Glutamatergic neuron (in vitro differentiated cells): ENCODE results near the gene TFAP2B. TPM values are rescaled to one million over a fixed set of nuclear protein-coding genes. Genes with fewer than 3 reads are reported as not detected.

Experiments
- DNase-seq: peaks from one replicate; pipeline ENCODE4 v3.0.0; 2022
- H3K27ac Mint-ChIP-seq: one replicate; pipeline ENCODE4 v1.8.0; 2020; ENCODE audit warnings: mild to moderate bottlenecking, mixed read lengths, inconsistent platforms; ENCODE audit not compliant: unreplicated experiment
- H3K27me3 Mint-ChIP-seq: one replicate; pipeline ENCODE4 v1.8.0; 2020; ENCODE audit warnings: mild to moderate bottlenecking, moderate library complexity, mixed read lengths, inconsistent platforms; ENCODE audit not compliant: unreplicated experiment
- H3K36me3 Mint-ChIP-seq: one replicate; pipeline ENCODE4 v1.8.0; 2020; ENCODE audit warnings: mild to moderate bottlenecking, mixed read lengths, inconsistent platforms; ENCODE audit not compliant: unreplicated experiment
- H3K4me1 Mint-ChIP-seq: one replicate; pipeline ENCODE4 v1.8.0; 2020; ENCODE audit warnings: mild to moderate bottlenecking, low read depth, mixed read lengths, inconsistent platforms; ENCODE audit not compliant: unreplicated experiment
- H3K4me3 Mint-ChIP-seq: one replicate; pipeline ENCODE4 v1.8.0; 2020; ENCODE audit warnings: mild to moderate bottlenecking, mixed read lengths, inconsistent platforms; ENCODE audit not compliant: unreplicated experiment
- H3K9me3 Mint-ChIP-seq: one replicate; pipeline ENCODE4 v1.8.0; 2020; ENCODE audit warnings: mild to moderate bottlenecking, moderate library complexity, mixed read lengths, inconsistent platforms; ENCODE audit not compliant: unreplicated experiment
- CTCF ChIP-seq: fragments of 200-600 bp; sonication (generic); IDR thresholded peaks from one replicate; pipeline ENCODE4 v1.5.0; 2021; ENCODE audit not compliant: partially characterized antibody, unreplicated experiment
- total RNA-seq: library from RNA; stranded (reverse); fragmentation: NEBNext Ultra II Directional; extraction: Animal tissue kit (Norgen Biotek cat#: 25700); gene quantifications from one replicate; pipeline ENCODE4 v1.2.1, GENCODE V29; 2021; ENCODE audit not compliant: unreplicated experiment

Gene TFAP2B
- total RNA-seq, 1 donor from 2014 or later: not detected

GRCh38 chr6:50792771-50793170 lies 25.9 kb upstream of the TFAP2B start:
- no peak overlapping the region for H3K27ac Mint-ChIP-seq
- no peak for TF ChIP-seq CTCF
- H3K4me1 Mint-ChIP-seq: no peaks in the 10 kb centered on the region
- no peaks in the 10 kb centered on the region for H3K27me3 Mint-ChIP-seq
- no peak for DNase-seq
- H3K4me3 Mint-ChIP-seq: no peak overlapping the region
- no peaks in the 10 kb centered on the region for H3K36me3 Mint-ChIP-seq
- no peaks in the 10 kb centered on the region for H3K9me3 Mint-ChIP-seq

GRCh38 chr6:50795574-50795973 lies 23.1 kb upstream of the TFAP2B start:
- Mint-ChIP-seq H3K4me3 (no peak overlapping the region), H3K27ac (no peak overlapping the region), H3K9me3 (no peaks in the 10 kb centered on the region), H3K27me3 (no peaks in the 10 kb centered on the region), H3K36me3 (no peaks in the 10 kb centered on the region), H3K4me1 (no peaks in the 10 kb centered on the region)
- no peak for TF ChIP-seq CTCF
- DNase-seq: no peak

DNA sequence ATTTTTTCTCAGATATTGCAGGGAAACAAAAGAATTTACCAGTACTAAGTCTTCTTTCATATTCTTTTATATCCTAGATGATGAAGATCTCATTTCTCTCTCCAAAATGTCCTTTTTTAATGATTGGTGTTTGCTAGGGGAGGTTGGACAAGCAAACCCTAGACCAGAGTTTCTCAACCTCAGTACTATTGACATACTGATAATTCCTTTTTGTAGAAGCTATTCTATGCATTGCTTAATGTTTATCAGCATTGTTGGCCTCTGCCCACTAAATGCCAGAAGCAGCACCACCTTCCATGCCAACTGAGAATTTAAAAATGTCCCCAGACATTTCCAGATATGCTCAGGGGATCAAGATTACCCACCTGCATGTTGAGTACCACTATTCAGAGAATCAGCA lies 14.4 kb upstream of the TFAP2B start:
- Mint-ChIP-seq H3K9me3 (no peaks in the 10 kb centered on the region), H3K36me3 (no peaks in the 10 kb centered on the region), H3K4me1 (no peaks in the 10 kb centered on the region)

GRCh38 chr6:50807035-50807434 lies 11.6 kb upstream of the TFAP2B start:
- H3K4me3 Mint-ChIP-seq: no peak overlapping the region
- peaks cover 3% of the 10 kb centered on the region for H3K9me3 Mint-ChIP-seq
- no peaks in the 10 kb centered on the region for H3K36me3 Mint-ChIP-seq
- H3K4me1 Mint-ChIP-seq: no peaks in the 10 kb centered on the region
- TF ChIP-seq CTCF: no peak
- H3K27ac Mint-ChIP-seq: no peak overlapping the region
- H3K27me3 Mint-ChIP-seq: no peaks in the 10 kb centered on the region
- DNase-seq: no peak

More for the DNA sequence above, 14.4 kb upstream of the TFAP2B start:
- Mint-ChIP-seq H3K27ac (no peak overlapping the region), H3K27me3 (no peaks in the 10 kb centered on the region), H3K4me3 (no peak overlapping the region)
- no peak for DNase-seq
- no peak for TF ChIP-seq CTCF

GRCh38 chr6:50815436-50816114 lies 3.1 kb upstream of the TFAP2B start:
- Mint-ChIP-seq H3K4me3 (peak overlapping the region; percentile 30), H3K4me1 (no peaks in the 10 kb centered on the region), H3K27me3 (peaks cover 23% of the 10 kb centered on the region), H3K27ac (no peak overlapping the region), H3K9me3 (peaks cover 15% of the 10 kb centered on the region), H3K36me3 (no peaks in the 10 kb centered on the region)
- TF ChIP-seq CTCF: no peak
- no peak for DNase-seq
